Erythroblast (primary cell): ENCODE measurements around the gene C11orf71.

Experiments used
- GATA1 ChIP-seq: IDR thresholded peaks from 2 replicates; pipeline ENCODE4 v1.6.1; 2011; ENCODE audit warnings: low read depth, mild to moderate bottlenecking, control low read depth, low read length, moderate library complexity
- POLR2A ChIP-seq: IDR thresholded peaks from 2 replicates; pipeline ENCODE4 v1.6.1; 2011; ENCODE audit warnings: mild to moderate bottlenecking, low read length

- TF ChIP-seq POLR2A: no peak
- no peak for TF ChIP-seq GATA1
Measured at GRCh38 chr11:114433376-114433775, 33.1 kb upstream of the C11orf71 start.
